ENCODE measurements around the gene TRMT1.

The TRMT1 gene

DNA sequence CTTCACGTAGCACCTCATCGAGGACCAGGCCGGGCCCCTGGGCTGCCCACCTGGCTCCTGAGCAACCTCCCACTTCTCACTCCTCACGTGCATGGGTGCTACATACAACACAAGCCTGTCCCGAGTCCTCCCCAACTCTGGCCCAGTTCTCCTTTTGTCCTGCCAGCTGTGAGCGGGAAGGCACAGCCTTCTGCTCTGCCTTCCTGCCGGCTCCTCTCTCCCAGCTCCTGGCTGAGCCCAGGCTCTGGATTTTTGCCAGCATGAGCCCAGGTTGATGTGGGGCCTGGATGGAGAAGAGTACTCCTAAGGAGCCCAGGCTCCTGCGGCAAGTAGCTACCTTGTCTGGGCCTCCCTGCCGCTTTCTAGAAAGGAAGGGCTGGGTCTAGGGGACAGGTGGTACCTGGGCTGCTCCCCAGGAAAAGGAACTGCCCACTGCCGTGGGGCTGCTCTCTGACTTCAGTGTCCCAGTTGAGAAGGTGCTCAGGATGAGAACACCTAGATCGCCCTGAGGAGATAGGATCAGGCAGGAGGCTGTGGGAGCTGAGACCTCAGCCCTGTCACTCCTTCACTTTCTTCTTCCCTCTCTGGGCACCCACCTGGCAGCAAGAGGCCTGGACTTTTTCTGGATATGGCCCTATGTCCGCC is 37.5 kb downstream of the TRMT1 start:
- H3K27me3 ChIP-seq (ENCODE audit: control insufficient read depth, insufficient read depth, low read length, poor library complexity, severe bottlenecking), result peaks cover 9% of the 10 kb centered on the region
- H3K4me3 ChIP-seq (ENCODE audit: insufficient read depth, low read depth, low read length), result no peak overlapping the region
- 83 to 85% methylated on average over 12 of the region's 12 CpGs for WGBS, 2 experiments
- H3K36me3 ChIP-seq (ENCODE audit: control insufficient read depth, insufficient read depth, low read length), result no peaks in the 10 kb centered on the region
- peaks cover 47% of the 10 kb centered on the region for H3K4me1 ChIP-seq (ENCODE audit: control insufficient read depth, insufficient read depth, low read length)
- no peaks in the 10 kb centered on the region for H3K9me3 ChIP-seq (ENCODE audit: control insufficient read depth, low read length)
- no peak overlapping the region for H3K27ac ChIP-seq (ENCODE audit: insufficient read depth, low read depth, low read length, poor library complexity, severe bottlenecking)

DNA sequence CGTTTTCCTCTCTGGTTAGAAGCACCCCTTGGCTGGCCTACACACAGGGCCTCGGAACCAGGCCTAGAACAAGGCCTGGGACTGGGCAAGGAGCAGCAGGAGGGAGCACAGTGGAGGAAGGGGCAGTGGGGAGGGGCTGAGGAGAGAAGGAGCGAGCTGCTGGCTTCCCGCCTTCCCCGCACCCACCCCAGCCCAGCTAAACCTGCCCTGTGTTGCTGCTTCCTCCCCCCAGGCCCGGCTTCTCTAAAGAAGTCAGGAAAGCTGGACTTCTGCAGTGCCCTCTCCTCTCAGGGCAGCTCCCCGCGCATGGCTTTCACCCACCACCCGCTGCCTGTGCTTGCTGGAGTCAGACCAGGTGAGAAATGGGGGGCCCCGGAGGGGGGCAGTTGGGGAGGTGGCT is 38.2 kb downstream of the TRMT1 start:
- 69 to 70% methylated on average over 10 of the region's 10 CpGs for WGBS, 2 experiments
- Histone ChIP-seq H3K36me3 (ENCODE audit: control insufficient read depth, insufficient read depth, low read length) (no peaks in the 10 kb centered on the region), H3K9me3 (ENCODE audit: control insufficient read depth, low read length) (no peaks in the 10 kb centered on the region), H3K27me3 (ENCODE audit: control insufficient read depth, insufficient read depth, low read length, poor library complexity, severe bottlenecking) (peaks cover 9% of the 10 kb centered on the region), H3K4me1 (ENCODE audit: control insufficient read depth, insufficient read depth, low read length) (peaks cover 42% of the 10 kb centered on the region), H3K4me3 (ENCODE audit: insufficient read depth, low read depth, low read length) (no peak overlapping the region), H3K27ac (ENCODE audit: insufficient read depth, low read depth, low read length, poor library complexity, severe bottlenecking) (no peak overlapping the region)

DNA sequence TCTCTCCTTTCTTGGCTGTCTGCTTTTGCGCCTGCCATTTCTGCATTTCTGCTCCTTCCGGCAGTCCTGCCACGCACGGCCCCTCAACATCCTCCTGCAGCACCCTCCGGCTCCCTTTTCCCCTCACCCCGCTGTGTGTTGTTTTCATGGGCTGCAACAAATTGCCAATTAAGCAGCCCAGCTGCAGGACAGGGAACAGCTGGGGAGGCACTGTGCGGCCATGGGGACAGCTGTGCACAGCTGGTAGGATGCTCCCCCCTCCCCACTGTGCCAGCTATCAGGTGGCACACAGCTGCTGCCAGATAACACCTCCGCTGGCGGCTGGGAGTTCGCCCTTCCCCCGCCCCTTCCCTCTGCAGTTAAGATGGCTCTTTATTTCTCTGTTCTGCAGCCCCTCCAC is 39.3 kb downstream of the TRMT1 start:
- Histone ChIP-seq H3K9me3 (ENCODE audit: control insufficient read depth, low read length) (no peaks in the 10 kb centered on the region), H3K4me3 (ENCODE audit: insufficient read depth, low read depth, low read length) (no peak overlapping the region), H3K27me3 (ENCODE audit: control insufficient read depth, insufficient read depth, low read length, poor library complexity, severe bottlenecking) (peaks cover 9% of the 10 kb centered on the region), H3K36me3 (ENCODE audit: control insufficient read depth, insufficient read depth, low read length) (no peaks in the 10 kb centered on the region), H3K27ac (ENCODE audit: insufficient read depth, low read depth, low read length, poor library complexity, severe bottlenecking) (no peak overlapping the region), H3K4me1 (ENCODE audit: control insufficient read depth, insufficient read depth, low read length) (peaks cover 30% of the 10 kb centered on the region)
- 62% methylated on average over 11 of the region's 11 CpGs for WGBS, 2 experiments

DNA sequence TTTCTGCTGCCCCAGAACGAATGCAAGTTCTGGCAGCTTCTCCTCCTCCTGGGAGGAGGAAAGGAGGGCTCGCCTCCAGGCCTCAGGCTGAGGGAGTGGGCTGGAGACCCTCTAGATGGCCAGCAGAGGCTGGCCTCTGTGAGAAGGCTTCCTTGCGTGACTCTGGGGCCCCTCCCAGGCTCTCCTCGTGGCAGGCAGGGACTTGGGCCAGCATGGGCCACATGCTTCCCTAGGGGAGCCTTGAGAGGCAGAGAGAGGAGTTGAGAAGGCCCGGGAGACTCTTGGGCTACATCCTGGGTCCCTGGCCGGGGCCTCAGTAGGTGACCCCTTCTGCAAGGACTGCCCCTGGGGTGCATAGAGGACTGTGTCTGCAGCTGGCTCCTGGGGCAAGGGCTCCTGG is 39.8 kb downstream of the TRMT1 start:
- 71% methylated on average over 6 of the region's 6 CpGs for WGBS, 2 experiments
- Histone ChIP-seq H3K27me3 (ENCODE audit: control insufficient read depth, insufficient read depth, low read length, poor library complexity, severe bottlenecking) (peaks cover 9% of the 10 kb centered on the region), H3K4me1 (ENCODE audit: control insufficient read depth, insufficient read depth, low read length) (peaks cover 28% of the 10 kb centered on the region), H3K27ac (ENCODE audit: insufficient read depth, low read depth, low read length, poor library complexity, severe bottlenecking) (no peak overlapping the region), H3K36me3 (ENCODE audit: control insufficient read depth, insufficient read depth, low read length) (no peaks in the 10 kb centered on the region), H3K9me3 (ENCODE audit: control insufficient read depth, low read length) (no peaks in the 10 kb centered on the region), H3K4me3 (ENCODE audit: insufficient read depth, low read depth, low read length) (no peak overlapping the region)

DNA sequence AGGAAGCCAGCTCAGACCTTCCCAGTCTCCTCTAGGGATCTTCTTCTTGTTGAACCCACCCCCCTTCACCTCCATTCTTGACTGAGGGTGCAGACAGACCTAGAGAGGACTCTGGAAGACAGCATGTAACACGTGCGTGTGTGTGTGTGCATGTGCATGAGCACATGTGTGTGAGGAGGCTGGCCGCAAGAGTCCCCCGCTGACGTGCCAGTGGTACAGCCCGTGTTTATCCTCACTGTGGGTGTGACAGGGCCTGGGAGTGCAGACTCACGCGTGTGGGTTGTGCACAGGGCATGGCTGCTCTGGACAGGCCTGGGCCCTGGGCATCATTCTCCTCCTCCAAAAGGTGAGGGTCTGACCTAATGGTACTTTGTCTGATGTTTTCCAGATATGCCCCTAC is 40.2 kb downstream of the TRMT1 start:
- Histone ChIP-seq H3K27me3 (ENCODE audit: control insufficient read depth, insufficient read depth, low read length, poor library complexity, severe bottlenecking) (peaks cover 10% of the 10 kb centered on the region), H3K4me3 (ENCODE audit: insufficient read depth, low read depth, low read length) (no peak overlapping the region), H3K4me1 (ENCODE audit: control insufficient read depth, insufficient read depth, low read length) (peaks cover 25% of the 10 kb centered on the region), H3K27ac (ENCODE audit: insufficient read depth, low read depth, low read length, poor library complexity, severe bottlenecking) (no peak overlapping the region), H3K36me3 (ENCODE audit: control insufficient read depth, insufficient read depth, low read length) (no peaks in the 10 kb centered on the region), H3K9me3 (ENCODE audit: control insufficient read depth, low read length) (no peaks in the 10 kb centered on the region)
- WGBS, 2 experiments, result 88 to 91% methylated on average over 8 of the region's 8 CpGs

DNA sequence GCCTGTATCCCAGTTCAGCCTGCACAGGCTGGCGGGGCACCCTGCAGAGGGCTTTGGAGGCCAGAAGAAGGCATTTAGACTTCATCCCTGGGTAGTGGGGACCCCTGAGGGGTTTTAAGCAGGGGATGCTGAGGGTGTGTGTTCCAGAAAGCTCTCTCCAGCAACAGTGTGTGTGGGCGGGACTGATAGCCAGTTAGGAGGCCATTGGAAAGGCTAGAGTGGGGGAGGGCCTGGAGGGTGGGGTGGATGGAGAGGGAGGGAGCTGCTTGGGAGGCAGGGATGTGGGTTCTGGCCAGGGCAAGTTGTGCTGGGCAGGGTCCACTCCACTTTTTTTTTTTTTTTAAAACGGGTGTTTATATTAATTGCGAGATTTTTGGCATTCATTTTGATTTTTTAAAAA is 42.2 kb downstream of the TRMT1 start:
- H3K27me3 ChIP-seq (ENCODE audit: control insufficient read depth, insufficient read depth, low read length, poor library complexity, severe bottlenecking), result peaks cover 13% of the 10 kb centered on the region
- no peaks in the 10 kb centered on the region for H3K9me3 ChIP-seq (ENCODE audit: control insufficient read depth, low read length)
- H3K36me3 ChIP-seq (ENCODE audit: control insufficient read depth, insufficient read depth, low read length), result no peaks in the 10 kb centered on the region
- peaks cover 30% of the 10 kb centered on the region for H3K4me1 ChIP-seq (ENCODE audit: control insufficient read depth, insufficient read depth, low read length)
- H3K27ac ChIP-seq (ENCODE audit: insufficient read depth, low read depth, low read length, poor library complexity, severe bottlenecking), result no peak overlapping the region
- WGBS, 2 experiments, result 94 to 97% methylated on average over 4 of the region's 4 CpGs
- H3K4me3 ChIP-seq (ENCODE audit: insufficient read depth, low read depth, low read length), result no peak overlapping the region

DNA sequence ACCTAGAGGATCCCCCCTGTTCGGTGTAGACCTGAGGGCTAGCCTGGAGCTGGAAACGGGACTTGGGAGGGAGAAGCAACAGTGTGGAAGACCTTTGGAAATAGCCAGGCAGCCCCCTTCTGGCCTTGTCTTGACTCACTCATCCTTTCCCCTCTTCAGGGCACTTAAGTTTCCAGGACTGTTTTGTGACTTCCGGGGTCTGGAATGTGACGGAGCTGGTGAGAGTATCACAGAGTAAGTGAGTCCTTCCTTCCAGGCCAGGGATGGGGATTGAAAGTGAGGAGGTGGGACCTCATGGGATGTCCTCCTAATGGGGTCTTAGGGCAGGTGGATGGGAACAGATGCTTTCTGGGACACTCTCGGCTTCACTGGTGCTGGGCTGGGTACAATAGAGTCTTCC is 43.3 kb downstream of the TRMT1 start:
- 88 to 91% methylated on average over 5 of the region's 5 CpGs for WGBS, 2 experiments
- Histone ChIP-seq H3K4me1 (ENCODE audit: control insufficient read depth, insufficient read depth, low read length) (peaks cover 27% of the 10 kb centered on the region), H3K27me3 (ENCODE audit: control insufficient read depth, insufficient read depth, low read length, poor library complexity, severe bottlenecking) (peaks cover 17% of the 10 kb centered on the region)

DNA sequence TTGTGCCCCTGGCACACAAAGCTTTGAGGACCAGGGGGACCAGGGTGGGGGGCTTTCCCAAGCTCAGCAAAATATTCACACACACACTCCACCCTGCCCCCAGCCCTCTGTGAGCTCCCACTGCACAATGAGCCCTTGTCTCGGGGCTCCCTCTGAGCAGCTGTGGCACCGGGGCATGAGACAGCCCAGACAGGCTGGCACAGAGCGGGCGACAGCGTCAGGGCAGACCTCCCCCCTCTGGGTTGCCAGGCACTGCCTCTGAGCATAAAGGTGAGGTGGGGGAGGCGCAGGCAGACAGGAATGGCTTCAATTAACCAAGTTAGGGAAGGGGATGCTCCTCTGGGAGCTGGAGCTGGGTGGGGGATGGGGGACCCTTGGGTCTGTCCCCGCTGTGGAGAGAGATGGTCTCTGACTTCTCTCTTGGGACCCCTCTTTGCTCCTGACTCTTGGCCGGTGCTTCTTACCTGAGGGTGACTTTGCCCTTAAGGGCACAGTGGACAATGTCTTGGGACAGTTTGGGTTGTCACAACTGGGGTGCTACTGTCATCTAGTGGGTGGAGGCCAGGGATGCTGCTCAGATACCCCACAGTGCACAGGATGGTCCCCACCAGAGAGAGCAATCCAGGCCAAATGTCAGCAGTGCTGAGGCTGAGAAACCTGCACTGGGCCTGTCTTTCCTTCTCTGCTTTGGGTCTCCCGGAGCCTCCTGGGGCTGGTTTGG is 44.2 kb downstream of the TRMT1 start:
- H3K27me3 ChIP-seq (ENCODE audit: control insufficient read depth, insufficient read depth, low read length, poor library complexity, severe bottlenecking), result peaks cover 20% of the 10 kb centered on the region
- H3K36me3 ChIP-seq (ENCODE audit: control insufficient read depth, insufficient read depth, low read length), result no peaks in the 10 kb centered on the region
- no peak overlapping the region for H3K4me3 ChIP-seq (ENCODE audit: insufficient read depth, low read depth, low read length)
- H3K27ac ChIP-seq (ENCODE audit: insufficient read depth, low read depth, low read length, poor library complexity, severe bottlenecking), result no peak overlapping the region
- H3K4me1 ChIP-seq (ENCODE audit: control insufficient read depth, insufficient read depth, low read length), result peaks cover 18% of the 10 kb centered on the region
- no peaks in the 10 kb centered on the region for H3K9me3 ChIP-seq (ENCODE audit: control insufficient read depth, low read length)
- WGBS, 2 experiments, result 89 to 91% methylated on average over 9 of the region's 9 CpGs

More for the DNA sequence above, 43.3 kb downstream of the TRMT1 start:
- no peak overlapping the region for H3K4me3 ChIP-seq (ENCODE audit: insufficient read depth, low read depth, low read length)
- no peaks in the 10 kb centered on the region for H3K9me3 ChIP-seq (ENCODE audit: control insufficient read depth, low read length)
- H3K36me3 ChIP-seq (ENCODE audit: control insufficient read depth, insufficient read depth, low read length), result no peaks in the 10 kb centered on the region
- no peak overlapping the region for H3K27ac ChIP-seq (ENCODE audit: insufficient read depth, low read depth, low read length, poor library complexity, severe bottlenecking)

DNA sequence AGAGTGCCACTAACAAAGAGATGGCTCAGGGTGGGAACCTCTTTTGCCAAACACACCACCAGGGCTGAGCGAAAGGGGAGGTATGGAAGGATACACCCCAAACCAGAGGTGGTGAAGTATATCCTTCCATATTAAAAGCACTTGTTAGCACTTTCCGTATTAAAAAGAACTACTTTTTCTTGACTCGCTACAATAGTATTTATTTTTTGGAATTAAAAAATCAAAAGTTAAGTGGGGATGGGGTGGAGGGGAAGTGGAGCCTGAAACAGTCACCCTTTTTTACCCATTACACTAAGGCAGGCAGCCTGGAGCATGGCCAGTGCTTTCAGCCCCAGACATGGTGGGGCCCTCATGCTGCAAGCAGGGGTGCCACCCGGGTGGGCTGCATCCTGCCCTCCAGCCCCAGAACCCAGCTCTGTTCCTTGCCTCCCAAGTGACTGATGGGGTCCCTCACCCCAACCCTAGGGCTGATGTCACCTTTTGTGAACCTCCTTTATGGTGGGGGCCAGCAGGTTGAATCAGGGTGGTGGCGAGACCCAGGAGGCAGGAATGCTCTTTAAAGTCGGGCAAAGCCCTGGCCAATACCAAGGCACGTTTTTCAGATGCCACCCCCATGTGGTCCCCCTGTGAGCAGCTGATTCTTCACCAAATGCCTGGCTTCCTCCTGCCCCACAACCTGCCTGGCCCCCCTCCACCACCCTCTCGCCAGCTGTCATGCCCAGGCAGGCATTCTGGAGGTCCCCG is 44.9 kb downstream of the TRMT1 start:
- H3K4me3 ChIP-seq (ENCODE audit: insufficient read depth, low read depth, low read length), result no peak overlapping the region
- H3K36me3 ChIP-seq (ENCODE audit: control insufficient read depth, insufficient read depth, low read length), result no peaks in the 10 kb centered on the region
- peaks cover 12% of the 10 kb centered on the region for H3K4me1 ChIP-seq (ENCODE audit: control insufficient read depth, insufficient read depth, low read length)
- H3K9me3 ChIP-seq (ENCODE audit: control insufficient read depth, low read length), result no peaks in the 10 kb centered on the region
- peaks cover 19% of the 10 kb centered on the region for H3K27me3 ChIP-seq (ENCODE audit: control insufficient read depth, insufficient read depth, low read length, poor library complexity, severe bottlenecking)
- 82 to 87% methylated on average over 7 to 8 of the region's 9 CpGs for WGBS, 2 experiments
- H3K27ac ChIP-seq (ENCODE audit: insufficient read depth, low read depth, low read length, poor library complexity, severe bottlenecking), result no peak overlapping the region

DNA sequence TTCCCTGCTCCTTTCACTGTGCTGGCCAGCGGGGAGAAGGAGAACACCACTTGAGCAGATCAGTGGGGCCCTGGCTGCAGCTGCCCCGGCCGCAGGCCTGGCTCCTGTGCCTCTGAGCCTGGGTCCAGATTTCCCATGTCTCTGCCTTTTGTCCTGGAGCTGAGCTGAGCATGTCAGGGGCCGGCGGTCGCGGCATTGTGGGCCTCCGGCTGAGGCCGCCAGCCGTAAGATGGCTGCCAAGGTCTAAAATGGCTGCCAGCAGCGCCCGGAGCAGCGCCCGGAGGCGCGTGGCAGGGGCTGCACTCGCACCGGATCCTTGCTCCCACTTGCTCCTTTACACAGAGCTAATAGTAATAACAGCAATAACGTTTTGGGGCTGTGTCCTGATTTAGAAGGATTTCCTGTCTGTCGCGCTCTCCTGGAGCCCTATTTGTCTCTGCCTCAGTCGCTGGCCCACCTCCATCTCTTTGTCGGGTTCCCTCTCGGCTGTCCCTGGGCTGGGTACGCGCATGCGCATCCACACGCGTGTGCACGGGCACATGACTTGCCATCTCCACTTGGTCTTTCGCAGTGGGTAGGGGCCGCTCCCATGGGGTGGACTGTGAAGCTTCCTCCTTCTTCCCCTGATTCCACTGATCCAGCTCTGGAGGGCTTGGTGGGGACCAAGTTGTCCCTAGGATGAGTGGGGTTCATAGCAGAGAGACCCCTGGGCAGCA is 46.0 kb downstream of the TRMT1 start:
- WGBS, 2 experiments, result 95% methylated on average over 32 of the region's 32 CpGs
- Histone ChIP-seq H3K27ac (ENCODE audit: insufficient read depth, low read depth, low read length, poor library complexity, severe bottlenecking) (no peak overlapping the region), H3K4me3 (ENCODE audit: insufficient read depth, low read depth, low read length) (no peak overlapping the region), H3K9me3 (ENCODE audit: control insufficient read depth, low read length) (no peaks in the 10 kb centered on the region), H3K4me1 (ENCODE audit: control insufficient read depth, insufficient read depth, low read length) (peaks cover 10% of the 10 kb centered on the region), H3K27me3 (ENCODE audit: control insufficient read depth, insufficient read depth, low read length, poor library complexity, severe bottlenecking) (peaks cover 16% of the 10 kb centered on the region), H3K36me3 (ENCODE audit: control insufficient read depth, insufficient read depth, low read length) (no peaks in the 10 kb centered on the region)

Data from ectodermal cell (in vitro differentiated cells).